CD4-positive, alpha-beta T cell treated with Interferon alpha-2 for 1 hour (primary cell): ENCODE measurements around the gene FGF3.

Source experiments
- DNase-seq, 2 donors: peaks; one replicate each; pipeline ENCODE4 v3.0.0-alpha.2; 2020 to 2022

FGF3 gene

DNA sequence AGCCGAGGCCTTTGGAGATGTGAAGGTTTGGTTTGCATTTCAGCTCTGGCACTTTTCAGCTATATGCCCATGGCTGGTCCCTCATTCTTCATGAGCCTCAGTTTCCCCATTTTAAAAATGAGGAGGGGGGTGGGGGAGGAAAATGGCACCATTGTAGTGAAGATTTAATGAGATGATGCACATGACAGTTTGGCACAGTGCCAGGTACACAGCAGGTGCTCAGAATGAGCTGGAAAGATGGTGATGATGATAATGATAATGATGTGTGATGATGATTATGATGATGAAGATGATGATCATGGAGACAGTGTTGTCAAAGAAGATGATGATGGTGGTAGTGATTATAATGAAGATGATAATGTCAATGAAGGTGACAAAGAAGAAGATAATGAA, 24.3 kb upstream of the FGF3 start:
- DNase-seq: no peak

- no peak for DNase-seq
These were observed 23.7 kb upstream of the FGF3 start for GRCh38 chr11:69842746-69843528.

- DNase-seq: peak in 1 of 2 donors; percentile 21
These were observed 22.9 kb upstream of the FGF3 start for GRCh38 chr11:69841859-69842698.

DNA sequence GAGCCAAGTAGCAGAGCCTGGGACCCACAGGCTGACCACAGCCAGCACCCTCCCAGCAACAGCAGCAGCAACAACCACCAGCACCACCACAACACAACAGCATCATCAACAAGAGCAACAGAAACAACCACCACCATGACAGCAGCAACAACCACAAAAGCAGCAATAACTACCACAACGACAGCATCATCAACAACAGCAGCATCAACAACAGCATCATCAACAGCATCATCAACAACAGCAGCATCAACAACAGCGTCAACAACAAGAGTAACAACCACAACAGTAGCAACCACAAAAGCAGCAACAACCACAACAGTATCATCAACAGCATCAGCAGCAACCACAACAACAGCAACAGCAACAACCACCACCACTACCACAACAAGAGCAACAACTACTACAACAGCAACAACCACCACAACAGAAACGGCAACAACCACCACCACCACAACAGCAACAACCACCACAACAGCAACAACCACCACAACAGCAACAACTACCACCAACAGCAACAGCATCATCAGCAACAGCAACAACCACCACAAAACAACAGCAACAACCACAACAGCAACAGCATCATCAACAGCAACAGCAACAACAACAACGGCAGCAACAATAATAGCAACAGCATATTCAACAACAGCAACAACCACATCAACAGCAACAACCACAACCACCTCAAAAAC, 22.1 kb upstream of the FGF3 start:
- no peak for DNase-seq

- DNase-seq: no peak
These were observed 21.4 kb upstream of the FGF3 start for GRCh38 chr11:69840371-69841169.

DNA sequence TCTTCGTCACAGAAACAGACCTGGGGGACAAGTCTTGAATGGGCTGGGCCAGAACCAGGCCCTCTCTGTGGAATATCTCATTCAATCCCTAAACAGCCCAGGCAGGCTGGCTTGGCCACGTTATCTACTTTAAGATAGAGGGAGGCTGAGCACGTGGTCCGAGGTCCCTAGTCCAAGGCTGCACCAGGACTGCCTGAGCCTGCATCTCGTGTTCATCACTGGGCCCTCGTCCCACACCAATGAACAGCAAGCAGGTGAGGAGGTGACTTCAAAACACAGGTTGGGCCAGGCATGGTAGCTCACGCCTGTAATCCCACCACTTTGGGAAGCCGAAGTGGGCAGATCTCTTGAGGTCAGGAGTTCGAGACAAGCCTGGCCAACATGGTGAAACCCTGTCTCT, 20.3 kb upstream of the FGF3 start:
- DNase-seq: no peak

DNA sequence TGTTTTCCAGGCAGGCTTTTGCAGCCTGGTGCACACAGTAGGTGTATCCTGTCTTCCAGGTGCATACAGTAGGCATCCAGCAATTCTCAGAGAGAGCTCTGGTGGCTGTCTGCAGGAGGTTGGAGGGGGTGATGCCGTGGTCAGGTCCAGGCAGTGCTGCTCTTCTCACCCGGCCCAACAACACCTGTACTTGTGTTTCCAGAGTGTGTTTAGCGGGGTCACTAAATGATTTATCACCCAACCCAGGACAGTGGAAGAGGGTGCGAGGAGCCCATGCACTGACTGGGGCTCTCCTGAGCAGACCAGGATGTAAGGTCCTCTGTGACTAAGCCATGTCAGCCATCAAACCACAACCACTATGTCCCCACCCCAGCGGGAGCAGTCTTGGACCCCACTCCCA, 18.6 kb upstream of the FGF3 start:
- no peak for DNase-seq

GRCh38 chr11:69836401-69836800, 17.2 kb upstream of the FGF3 start:
- DNase-seq: no peak

- DNase-seq: no peak
These were observed 15.9 kb upstream of the FGF3 start for GRCh38 chr11:69834811-69835800.

DNA sequence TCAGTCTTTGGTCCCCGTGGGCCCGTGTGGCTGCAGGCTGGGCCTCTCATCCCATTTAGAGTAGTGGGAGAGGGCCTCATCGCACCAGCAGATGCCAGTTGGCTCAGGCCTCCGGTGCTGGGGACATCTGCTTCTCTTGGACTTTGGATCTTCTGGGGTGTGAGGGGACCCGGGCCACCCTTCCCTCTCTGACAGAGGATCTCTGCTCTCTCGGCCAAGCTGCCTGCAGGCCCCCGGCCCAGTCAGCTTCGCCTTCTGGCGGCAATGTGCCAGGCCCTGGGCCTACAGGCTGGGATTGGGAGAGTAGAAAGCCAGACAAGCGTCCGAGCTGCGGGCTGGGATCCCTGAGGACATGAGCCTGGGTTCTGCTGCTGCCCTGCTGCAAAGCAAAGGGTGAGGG, 15.0 kb upstream of the FGF3 start:
- no peak for DNase-seq

DNA sequence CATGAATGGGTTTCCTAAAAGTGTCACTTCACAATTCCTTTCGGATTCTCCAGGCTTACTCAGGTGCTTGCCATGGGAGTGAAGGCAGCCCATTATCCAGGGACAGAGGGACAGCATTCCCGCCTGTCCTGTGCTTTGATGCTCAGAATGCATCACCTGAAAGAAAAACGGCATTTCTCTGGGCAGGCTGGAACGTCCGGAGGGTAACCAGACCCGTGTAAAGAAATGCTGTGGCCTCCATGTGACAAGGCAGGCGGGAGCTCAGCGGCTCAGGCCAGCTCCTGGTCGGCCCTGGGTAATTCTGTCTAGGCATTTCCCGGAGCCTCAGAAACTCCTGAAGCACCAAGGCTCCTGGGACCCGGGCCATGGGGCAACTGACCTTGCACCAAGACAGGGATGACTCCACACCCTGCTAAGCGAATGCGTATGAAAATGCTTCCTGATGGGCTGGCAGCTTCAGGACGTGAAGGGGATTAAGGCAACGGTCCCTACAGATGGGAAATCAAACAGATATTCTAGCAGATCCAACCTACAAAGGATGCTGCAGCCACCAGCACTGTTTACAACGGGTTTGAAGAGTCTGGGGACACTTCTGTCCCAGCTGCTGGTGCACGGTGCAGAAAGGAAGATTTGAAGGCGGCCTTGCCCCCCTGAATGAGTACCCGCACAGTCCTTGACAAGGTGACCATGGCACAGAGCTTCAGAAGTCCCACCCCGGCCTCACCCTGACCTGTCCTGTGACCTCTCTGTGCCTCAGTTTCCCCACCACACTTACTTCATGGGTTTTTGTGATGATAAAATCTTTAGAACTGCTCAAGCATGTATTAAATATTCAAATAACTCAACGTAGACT, 13.6 kb upstream of the FGF3 start:
- no peak for DNase-seq

DNA sequence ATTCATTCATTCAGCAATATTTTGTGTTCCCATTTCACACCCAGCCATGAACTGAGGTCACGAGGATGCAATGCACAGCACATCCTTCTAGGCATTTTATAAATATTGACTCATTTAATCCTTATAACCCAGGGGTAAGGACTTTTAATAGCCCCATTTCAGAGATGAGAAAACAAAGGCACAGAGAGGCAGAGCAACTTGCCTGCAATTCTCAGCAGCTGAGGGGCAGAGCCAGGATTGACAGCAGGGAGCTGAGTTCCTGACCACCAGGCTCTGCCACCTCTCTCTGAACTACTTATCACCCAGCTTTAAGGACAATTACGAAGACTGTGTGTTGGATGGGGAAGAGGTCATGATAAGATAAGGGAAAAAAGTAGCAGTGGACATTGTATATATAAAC, 12.8 kb upstream of the FGF3 start:
- DNase-seq: no peak

GRCh38 chr11:69830086-69830485, 10.9 kb upstream of the FGF3 start:
- no peak for DNase-seq

DNA sequence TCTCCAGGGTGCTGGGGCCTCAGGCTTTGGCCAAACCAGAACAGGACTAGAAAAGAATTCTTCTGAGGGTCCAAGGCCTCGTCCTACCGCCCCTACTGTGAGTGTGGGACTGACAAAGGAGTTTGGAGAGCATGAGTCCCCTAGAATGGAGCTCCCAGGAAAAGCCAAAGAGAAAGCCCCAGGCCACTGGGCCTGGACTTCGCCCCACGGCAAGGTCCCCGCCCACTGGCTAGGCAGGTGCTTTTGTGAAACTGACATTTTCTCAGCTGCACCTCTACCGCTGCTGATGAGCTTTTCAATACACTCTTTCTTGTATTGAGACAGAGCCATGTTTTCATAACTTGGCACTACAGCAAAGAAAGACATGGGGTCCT, 9.7 kb upstream of the FGF3 start:
- DNase-seq: no peak

GRCh38 chr11:69828276-69828970, 9.2 kb upstream of the FGF3 start:
- DNase-seq: no peak

GRCh38 chr11:69826773-69827172, 7.6 kb upstream of the FGF3 start:
- DNase-seq: no peak

DNA sequence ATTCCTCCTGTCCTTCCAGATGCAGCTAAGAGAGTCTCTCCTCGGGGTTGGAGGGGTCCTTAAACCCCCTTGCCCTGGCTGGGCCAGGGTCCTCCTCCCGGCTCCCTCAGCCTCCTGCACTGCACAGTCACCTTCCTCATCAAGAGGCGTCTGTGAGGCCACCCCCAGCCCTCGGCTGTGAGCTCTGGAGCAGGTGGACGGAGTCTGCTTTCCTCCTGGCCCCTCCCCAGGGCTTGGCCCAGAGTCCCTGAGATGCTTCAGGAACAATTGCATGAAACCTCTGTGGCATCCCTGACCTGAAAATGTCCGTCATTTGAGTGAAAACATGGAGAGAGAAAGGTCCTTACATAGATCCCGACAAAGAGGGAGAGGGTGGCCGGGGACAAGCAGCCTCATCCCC, 6.7 kb upstream of the FGF3 start:
- DNase-seq: no peak

- no peak for DNase-seq
These were observed 6.0 kb upstream of the FGF3 start for GRCh38 chr11:69825037-69825834.

DNA sequence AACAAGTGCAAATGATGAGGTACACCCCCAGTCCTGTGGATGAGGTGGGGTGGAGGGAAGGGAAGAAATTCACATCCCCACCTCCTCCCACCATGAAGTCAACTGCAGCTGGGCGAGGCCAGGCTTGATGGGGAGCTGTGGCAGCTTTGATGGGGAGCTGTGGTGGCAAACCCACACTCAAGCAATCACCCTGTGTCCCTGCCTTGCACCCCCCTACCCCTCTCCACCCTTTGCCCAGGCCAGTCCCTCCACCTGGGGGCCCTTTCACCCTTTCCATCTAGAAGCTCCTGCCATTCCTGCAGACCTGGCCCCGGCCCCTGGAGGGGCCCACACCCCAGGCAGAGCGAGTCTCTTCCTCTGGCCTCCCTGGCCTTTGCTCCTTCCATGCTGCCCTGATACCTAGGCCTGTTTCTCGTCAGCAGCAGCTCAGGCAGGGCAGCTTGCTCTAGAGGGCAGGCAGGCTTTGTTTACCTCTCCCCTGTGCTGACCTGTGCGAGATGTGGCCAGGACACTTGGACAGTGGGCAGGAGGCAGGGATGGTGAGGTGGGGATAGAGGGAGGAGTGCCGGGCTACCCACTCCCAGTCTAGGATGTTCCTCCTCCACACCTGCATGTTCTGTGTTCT, 4.5 kb upstream of the FGF3 start:
- DNase-seq: no peak
